IPS-20b (cell line): ENCODE measurements around the gene TMEM167B.

Source experiments
- H3K27ac ChIP-seq: one replicate; pipeline ENCODE4 v1.5.1; 2013; ENCODE audit warnings: low read length
- H3K27me3 ChIP-seq: 2 replicates; pipeline ENCODE4 v1.6.1; 2013; ENCODE audit warnings: mild to moderate bottlenecking, low read length, inconsistent platforms; ENCODE audit not compliant: insufficient read depth
- H3K36me3 ChIP-seq: 2 replicates; pipeline ENCODE4 v1.6.1; 2013; ENCODE audit warnings: low read depth, mild to moderate bottlenecking, inconsistent platforms, low read length, moderate library complexity; ENCODE audit not compliant: insufficient read depth
- H3K4me1 ChIP-seq: 2 replicates; pipeline ENCODE4 v1.6.1; 2013; ENCODE audit warnings: mild to moderate bottlenecking, control low read depth, inconsistent platforms, low read length, moderate library complexity; ENCODE audit not compliant: insufficient read depth
- H3K4me3 ChIP-seq: 2 replicates; pipeline ENCODE4 v1.5.1; 2013; ENCODE audit warnings: mild to moderate bottlenecking, low read length, inconsistent platforms
- H3K9ac ChIP-seq: 2 replicates; pipeline ENCODE4 v1.6.1; 2013; ENCODE audit warnings: low read depth, mild to moderate bottlenecking, inconsistent platforms, low read length, moderate library complexity
- H3K9me3 ChIP-seq: 2 replicates; pipeline ENCODE4 v1.6.1; 2013; ENCODE audit warnings: mild to moderate bottlenecking, low read depth, low read length, inconsistent platforms; ENCODE audit not compliant: insufficient read depth

Gene TMEM167B

GRCh38 chr1:109105881-109106280 is 15.3 kb downstream of the TMEM167B start:
- Histone ChIP-seq H3K27me3 (peaks cover 21% of the 10 kb centered on the region), H3K4me1 (no peaks in the 10 kb centered on the region), H3K9me3 (no peaks in the 10 kb centered on the region), H3K36me3 (peaks cover 7% of the 10 kb centered on the region; the same call in 1 of the 2 replicates), H3K4me3 (no peak overlapping the region), H3K27ac (no peak overlapping the region), H3K9ac (no peak overlapping the region)

GRCh38 chr1:109107785-109108184 is 17.2 kb downstream of the TMEM167B start:
- Histone ChIP-seq H3K4me3 (no peak overlapping the region), H3K27ac (no peak overlapping the region), H3K4me1 (no peaks in the 10 kb centered on the region)

GRCh38 chr1:109109906-109110305 is 19.3 kb downstream of the TMEM167B start:
- Histone ChIP-seq H3K9me3 (no peaks in the 10 kb centered on the region), H3K4me3 (no peak overlapping the region), H3K4me1 (no peaks in the 10 kb centered on the region), H3K36me3 (no peaks in the 10 kb centered on the region), H3K27ac (no peak overlapping the region), H3K9ac (no peak overlapping the region), H3K27me3 (peaks cover 59% of the 10 kb centered on the region)

More at GRCh38 chr1:109107785-109108184, 17.2 kb downstream of the TMEM167B start:
- H3K27me3 ChIP-seq, result peaks cover 38% of the 10 kb centered on the region
- H3K9me3 ChIP-seq, result no peaks in the 10 kb centered on the region
- H3K36me3 ChIP-seq, result no peaks in the 10 kb centered on the region; the same call in 1 of the 2 replicates
- no peak overlapping the region for H3K9ac ChIP-seq

- Histone ChIP-seq H3K4me1 (no peaks in the 10 kb centered on the region), H3K9ac (no peak overlapping the region), H3K4me3 (no peak overlapping the region), H3K27ac (no peak overlapping the region), H3K27me3 (peaks cover 72% of the 10 kb centered on the region), H3K9me3 (no peaks in the 10 kb centered on the region), H3K36me3 (no peaks in the 10 kb centered on the region)
Measured at GRCh38 chr1:109111386-109112055, 21.0 kb downstream of the TMEM167B start.

- Histone ChIP-seq H3K4me3 (no peak overlapping the region), H3K9me3 (no peaks in the 10 kb centered on the region), H3K36me3 (no peaks in the 10 kb centered on the region), H3K27ac (no peak overlapping the region), H3K9ac (no peak overlapping the region), H3K27me3 (peaks cover 72% of the 10 kb centered on the region), H3K4me1 (no peaks in the 10 kb centered on the region)
Measured at GRCh38 chr1:109112056-109112651, 21.6 kb downstream of the TMEM167B start.

- Histone ChIP-seq H3K36me3 (no peaks in the 10 kb centered on the region), H3K9me3 (no peaks in the 10 kb centered on the region), H3K27me3 (peaks cover 74% of the 10 kb centered on the region), H3K4me1 (no peaks in the 10 kb centered on the region), H3K27ac (no peak overlapping the region), H3K4me3 (peak overlapping the region; percentile 73; the same call in 1 of the 2 replicates), H3K9ac (no peak overlapping the region)
Measured at GRCh38 chr1:109112652-109113285, 22.2 kb downstream of the TMEM167B start.

GRCh38 chr1:109113590-109114341 is 23.2 kb downstream of the TMEM167B start, which contains the start of gene ELAPOR1:
TSS of gene ELAPOR1 (plus strand) at chr1:109114115. CDS start at chr1:109114184, 69 bp downstream.
- Histone ChIP-seq H3K27me3 (peaks cover 74% of the 10 kb centered on the region), H3K9me3 (no peaks in the 10 kb centered on the region), H3K9ac (peak within 1 kb of the TSS; percentile 46; the same call in 1 of the 2 replicates), H3K4me3 (peak within 1 kb of the TSS; percentile 73), H3K36me3 (no peaks in the 10 kb centered on the region), H3K4me1 (no peaks in the 10 kb centered on the region), H3K27ac (no peak within 1 kb of the TSS)

GRCh38 chr1:109114342-109114674 is 23.7 kb downstream of the TMEM167B start:
- H3K4me3 ChIP-seq, result peak overlapping the region; percentile 73
- peaks cover 74% of the 10 kb centered on the region for H3K27me3 ChIP-seq
- no peaks in the 10 kb centered on the region for H3K4me1 ChIP-seq
- H3K27ac ChIP-seq, result no peak overlapping the region
- no peaks in the 10 kb centered on the region for H3K36me3 ChIP-seq
- H3K9me3 ChIP-seq, result no peaks in the 10 kb centered on the region
- peak overlapping the region; percentile 46; the same call in 1 of the 2 replicates for H3K9ac ChIP-seq

- Histone ChIP-seq H3K9me3 (no peaks in the 10 kb centered on the region), H3K36me3 (no peaks in the 10 kb centered on the region), H3K4me1 (no peaks in the 10 kb centered on the region), H3K27me3 (peaks cover 63% of the 10 kb centered on the region), H3K9ac (no peak overlapping the region), H3K27ac (no peak overlapping the region), H3K4me3 (no peak overlapping the region)
Measured at GRCh38 chr1:109115685-109116084, 25.1 kb downstream of the TMEM167B start.

GRCh38 chr1:109116286-109116685 is 25.7 kb downstream of the TMEM167B start:
- Histone ChIP-seq H3K9me3 (no peaks in the 10 kb centered on the region), H3K4me1 (no peaks in the 10 kb centered on the region), H3K4me3 (no peak overlapping the region), H3K27me3 (peaks cover 59% of the 10 kb centered on the region), H3K9ac (no peak overlapping the region), H3K36me3 (no peaks in the 10 kb centered on the region), H3K27ac (no peak overlapping the region)

- no peak overlapping the region for H3K9ac ChIP-seq
- H3K9me3 ChIP-seq, result no peaks in the 10 kb centered on the region
- H3K27ac ChIP-seq, result no peak overlapping the region
- no peak overlapping the region for H3K4me3 ChIP-seq
- no peaks in the 10 kb centered on the region for H3K4me1 ChIP-seq
- H3K36me3 ChIP-seq, result no peaks in the 10 kb centered on the region
- peaks cover 41% of the 10 kb centered on the region for H3K27me3 ChIP-seq
Measured at GRCh38 chr1:109118089-109118488, 27.5 kb downstream of the TMEM167B start.
